PC-3 (cell line): Measurements from ENCODE around the gene ATP8A2.

Experiments
- CTCF ChIP-seq: fragments of 300-600 bp; sonication (generic); conservative IDR thresholded peaks from 2 replicates; pipeline ENCODE4 v1.5.1; 2017; ENCODE audit warnings: antibody characterized with exemption, low read depth, mild to moderate bottlenecking, low read length
- EZH2 ChIP-seq: fragments of 300-600 bp; sonication (generic); IDR thresholded peaks from one replicate; pipeline ENCODE4 v1.6.1; 2017; ENCODE audit warnings: antibody characterized with exemption, mild to moderate bottlenecking, low read length; ENCODE audit not compliant: unreplicated experiment

- TF ChIP-seq CTCF (no peak), EZH2 (no peak)
Observed at GRCh38 chr13:25910243-25910642, 538.5 kb downstream of the ATP8A2 start.
